PC-3 (cell line): Measurements from ENCODE around the gene ARHGAP18.
A peak's percentile ranks its signal among the peaks of the same experiment; 100 is the strongest.

ENCODE experiments used
- EZH2 ChIP-seq: fragments of 300-600 bp; sonication (generic); IDR thresholded peaks from one replicate; pipeline ENCODE4 v1.6.1; 2017; ENCODE audit warnings: antibody characterized with exemption, mild to moderate bottlenecking, low read length; ENCODE audit not compliant: unreplicated experiment
- TF ChIP-seq, protein P1 (sequence below): fragments of 300-600 bp; sonication (generic); conservative IDR thresholded peaks from 2 replicates; pipeline ENCODE4 v1.5.1; 2017; ENCODE audit warnings: antibody characterized with exemption, low read depth, mild to moderate bottlenecking, low read length

DNA sequence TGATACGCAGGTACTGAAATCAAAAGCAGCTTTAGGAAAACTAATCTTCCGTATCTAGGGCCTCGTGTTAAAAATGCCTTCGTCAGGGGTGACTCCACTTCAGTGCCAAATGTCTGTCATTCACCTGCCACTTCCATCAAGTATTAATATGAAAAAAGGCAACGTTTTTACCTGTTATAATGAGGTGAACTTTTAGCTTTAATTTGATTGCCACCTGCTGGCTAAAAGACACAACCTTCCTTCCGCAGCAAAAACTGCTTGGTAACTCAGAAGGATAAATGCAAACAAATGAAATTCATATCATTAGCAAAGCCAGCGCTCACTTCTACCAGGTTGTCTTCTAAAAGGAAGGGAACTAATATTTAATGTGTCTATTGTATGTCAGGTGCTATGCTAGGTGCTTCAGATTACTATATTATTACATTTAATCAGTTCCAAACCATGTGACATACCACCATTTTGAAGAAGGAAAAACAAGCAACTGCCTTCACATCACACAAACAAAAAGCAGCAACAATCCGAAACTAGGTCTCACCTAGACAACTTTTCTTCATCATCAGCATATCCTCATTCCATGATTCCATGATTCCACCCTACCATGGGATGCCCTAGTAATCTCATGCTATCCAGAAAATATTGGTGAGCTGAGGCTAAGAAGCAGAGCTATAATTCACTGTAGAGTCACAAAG, 20.6 kb upstream of the ARHGAP18 start:
- no peak for TF ChIP-seq EZH2
- TF ChIP-seq, protein P1, sequence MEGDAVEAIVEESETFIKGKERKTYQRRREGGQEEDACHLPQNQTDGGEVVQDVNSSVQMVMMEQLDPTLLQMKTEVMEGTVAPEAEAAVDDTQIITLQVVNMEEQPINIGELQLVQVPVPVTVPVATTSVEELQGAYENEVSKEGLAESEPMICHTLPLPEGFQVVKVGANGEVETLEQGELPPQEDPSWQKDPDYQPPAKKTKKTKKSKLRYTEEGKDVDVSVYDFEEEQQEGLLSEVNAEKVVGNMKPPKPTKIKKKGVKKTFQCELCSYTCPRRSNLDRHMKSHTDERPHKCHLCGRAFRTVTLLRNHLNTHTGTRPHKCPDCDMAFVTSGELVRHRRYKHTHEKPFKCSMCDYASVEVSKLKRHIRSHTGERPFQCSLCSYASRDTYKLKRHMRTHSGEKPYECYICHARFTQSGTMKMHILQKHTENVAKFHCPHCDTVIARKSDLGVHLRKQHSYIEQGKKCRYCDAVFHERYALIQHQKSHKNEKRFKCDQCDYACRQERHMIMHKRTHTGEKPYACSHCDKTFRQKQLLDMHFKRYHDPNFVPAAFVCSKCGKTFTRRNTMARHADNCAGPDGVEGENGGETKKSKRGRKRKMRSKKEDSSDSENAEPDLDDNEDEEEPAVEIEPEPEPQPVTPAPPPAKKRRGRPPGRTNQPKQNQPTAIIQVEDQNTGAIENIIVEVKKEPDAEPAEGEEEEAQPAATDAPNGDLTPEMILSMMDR = peak; percentile 77
